Activated T-cell treated with anti-CD3 and anti-CD28 coated beads, Interleukin-2, amount 50 U/mL, for 48 hours (primary cell): Measurements from ENCODE around the gene DDX17.
A peak's percentile ranks its signal among the peaks of the same experiment; 100 is the strongest.

Experiments
- DNase-seq, 2 experiments: peaks; one replicate each; pipeline ENCODE4 v3.0.0-alpha.2; 2020

Gene DDX17

DNA sequence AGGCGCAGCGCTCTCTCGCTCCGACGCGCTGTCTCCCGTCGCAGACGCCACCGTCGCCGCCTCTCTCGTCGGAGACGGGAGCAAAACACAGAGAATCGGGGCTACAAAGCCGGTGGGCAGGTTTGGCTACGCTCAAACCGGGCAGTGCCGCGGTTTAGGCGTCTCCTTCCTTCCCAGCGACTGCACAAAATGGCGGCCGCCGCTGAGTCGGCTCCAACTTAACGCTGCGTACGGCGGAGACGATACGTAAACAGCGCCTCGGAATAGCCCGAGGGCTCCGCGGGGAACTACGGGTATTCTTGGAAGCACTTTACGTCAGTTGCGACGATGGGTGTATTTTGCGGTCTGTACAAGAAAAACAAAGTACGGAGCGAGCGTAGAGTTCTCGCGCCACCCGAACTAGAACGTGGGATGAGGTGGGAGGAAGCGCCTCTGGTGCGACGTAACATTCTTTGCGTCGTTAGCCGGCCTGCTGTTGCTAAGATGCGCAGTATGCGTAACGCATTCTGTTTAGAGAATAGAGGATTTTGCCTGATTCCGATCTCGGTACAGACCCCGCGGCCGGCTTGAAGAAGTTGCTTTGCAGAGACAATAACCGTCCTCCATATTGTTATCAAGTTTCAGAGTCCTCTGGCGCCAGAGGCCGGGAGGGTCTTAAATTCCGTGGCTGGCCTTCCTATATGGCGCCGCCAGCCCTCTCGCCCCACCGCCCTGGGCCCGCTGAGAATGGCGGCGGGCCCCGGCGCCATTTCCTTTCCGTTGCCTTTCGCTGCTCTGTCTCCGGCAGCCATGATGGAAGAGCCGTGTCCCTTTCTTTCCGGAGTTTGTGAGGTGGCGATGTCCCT is at the start of gene DDX17:
TSS of gene DDX17 (minus strand) at position 194 of the 845 bp plus-strand sequence.
- peak; percentile 97 to 98 for DNase-seq

DNA sequence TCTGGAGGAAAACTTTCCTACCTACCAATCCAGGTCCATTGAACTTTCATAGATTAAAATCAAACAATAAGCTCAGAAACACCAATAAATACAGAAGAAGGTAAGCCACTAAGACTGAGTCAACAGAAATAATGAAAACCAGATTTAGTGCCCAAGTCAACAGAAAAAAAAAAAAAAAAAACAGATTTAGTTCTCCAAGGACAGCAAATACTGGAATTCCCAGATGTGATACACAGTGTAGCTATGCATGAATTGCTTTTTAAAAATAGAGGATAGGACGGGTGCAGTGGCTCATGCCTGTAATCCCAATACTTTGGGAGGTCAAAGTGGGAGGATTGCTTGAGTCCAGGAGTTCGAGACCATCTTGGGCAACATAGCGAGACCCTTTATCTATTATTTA is 48.2 kb upstream of the DDX17 start:
- no peak for DNase-seq

DNA sequence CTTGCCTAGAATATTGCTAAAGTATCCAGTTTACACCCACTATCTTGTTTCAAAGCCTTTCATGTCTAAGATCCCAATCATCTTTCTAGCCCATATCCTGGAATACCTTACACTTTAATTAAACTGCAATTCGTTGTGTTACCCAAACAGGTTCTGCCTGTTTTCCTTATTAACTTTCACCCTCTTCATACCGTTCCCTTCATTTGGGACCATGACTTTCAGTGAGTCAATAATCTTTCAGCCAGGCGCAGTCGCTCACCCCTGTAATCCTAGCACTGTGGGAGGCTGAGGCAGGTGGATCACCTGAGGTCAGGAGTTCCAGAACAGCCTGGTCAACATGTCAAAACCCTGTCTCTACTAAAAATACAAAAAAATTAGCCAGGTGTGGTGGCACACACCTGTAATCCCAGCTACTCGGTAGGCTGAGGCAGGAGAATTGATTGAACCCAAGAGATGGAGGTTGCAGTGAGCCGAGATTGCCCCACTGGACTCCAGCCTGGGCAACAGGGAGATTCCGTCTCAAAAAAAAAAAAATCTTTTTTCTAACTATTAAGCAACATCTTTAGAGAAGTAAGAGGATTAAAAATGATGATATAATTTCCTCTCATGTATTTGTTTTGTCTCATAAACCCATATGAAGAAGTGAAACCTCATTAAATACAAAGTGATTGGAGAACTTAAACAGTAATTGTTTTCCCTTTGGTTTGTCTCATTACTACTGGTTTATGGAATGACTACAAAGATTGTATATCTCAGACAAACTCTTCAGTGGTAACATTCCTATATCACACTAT is 43.2 kb upstream of the DDX17 start:
- DNase-seq: no peak

DNA sequence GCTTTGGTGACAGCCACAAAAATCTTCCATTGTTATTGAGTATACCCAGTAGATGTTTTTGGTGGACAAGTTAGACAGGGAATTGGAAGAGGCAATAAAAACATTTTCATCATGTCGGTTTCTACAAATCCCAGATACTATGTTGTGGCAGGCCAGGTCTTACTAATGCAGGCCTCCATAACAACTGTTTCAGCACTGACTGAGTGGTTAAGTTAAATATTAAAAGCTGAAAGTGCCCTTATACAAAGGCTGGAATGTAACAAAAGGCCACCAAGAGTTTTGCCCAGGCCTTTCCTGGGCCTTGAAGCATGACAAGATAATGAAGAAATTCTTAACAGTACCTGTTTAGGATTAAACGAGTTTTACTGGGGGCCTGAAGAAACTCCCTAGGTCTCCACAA is 34.6 kb upstream of the DDX17 start:
- DNase-seq: no peak

DNA sequence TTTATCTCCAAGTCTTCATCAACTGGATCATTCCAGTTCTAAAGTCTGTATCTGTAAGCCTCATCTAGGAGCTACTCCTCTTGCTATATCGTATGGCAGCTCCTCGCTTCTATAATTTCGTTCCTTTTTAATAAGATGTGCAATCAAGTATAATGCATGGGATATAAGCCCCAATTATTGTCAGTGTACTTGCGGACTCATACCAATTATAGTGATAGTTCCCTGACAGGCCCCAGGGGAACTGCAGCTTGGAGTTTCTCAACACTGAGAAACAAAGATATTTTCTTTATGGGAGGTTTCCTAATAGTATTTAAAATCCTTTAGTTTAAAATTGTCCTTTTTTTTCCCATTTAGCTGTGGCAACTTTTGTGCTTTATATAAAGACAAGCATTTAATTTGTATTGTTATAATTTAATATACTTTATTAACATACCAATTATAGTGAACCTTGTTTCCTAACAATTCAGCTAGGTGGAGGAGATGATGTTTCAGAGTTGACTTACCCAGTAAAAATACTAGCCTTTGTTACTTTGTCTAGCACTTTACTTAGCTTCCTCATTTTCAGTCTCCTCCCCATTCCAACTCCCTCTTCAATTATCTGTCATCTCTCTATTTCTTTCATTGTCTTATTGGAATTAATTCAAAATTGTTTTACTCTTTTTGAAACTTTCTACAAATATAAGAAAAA is 25.3 kb upstream of the DDX17 start:
- DNase-seq: no peak

DNA sequence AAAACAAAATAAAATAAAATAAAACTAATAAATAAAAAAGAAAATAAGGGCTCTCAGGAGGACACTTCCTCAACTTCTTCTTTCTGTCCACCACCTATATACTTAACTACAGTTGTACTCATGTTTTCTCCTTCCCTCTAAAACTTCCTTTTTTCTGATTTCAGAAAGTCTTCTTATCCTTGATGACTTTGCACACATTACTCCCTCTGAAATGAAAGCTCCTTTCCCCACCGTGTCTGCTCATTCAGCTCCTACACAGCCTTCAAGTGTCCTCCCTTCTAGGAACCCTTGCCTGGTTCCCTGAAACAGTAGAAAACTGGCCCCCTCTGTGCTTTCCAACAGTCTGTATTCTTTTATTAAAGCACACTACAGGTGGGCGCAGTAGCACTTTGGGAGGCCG is 18.3 kb upstream of the DDX17 start:
- DNase-seq: no peak

DNA sequence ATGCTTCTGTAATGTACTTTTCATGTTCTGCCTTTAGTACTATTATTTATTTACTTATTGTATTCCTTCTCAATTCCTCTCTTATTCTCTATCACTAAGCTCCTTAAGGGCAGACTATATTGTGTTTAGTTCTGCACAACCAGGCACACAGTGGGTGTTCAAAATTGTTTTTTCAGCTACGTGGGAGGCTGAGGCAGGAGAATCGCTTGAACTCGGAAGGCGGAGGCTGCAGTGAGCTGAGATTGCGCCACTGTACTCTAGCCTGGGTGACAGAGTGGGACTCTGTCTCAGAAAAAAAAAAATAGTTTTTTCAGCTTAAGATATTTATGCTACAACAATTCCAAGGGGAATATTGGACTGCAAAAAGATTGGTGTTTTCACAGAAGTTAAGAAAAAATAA is 17.4 kb upstream of the DDX17 start:
- DNase-seq: no peak

DNA sequence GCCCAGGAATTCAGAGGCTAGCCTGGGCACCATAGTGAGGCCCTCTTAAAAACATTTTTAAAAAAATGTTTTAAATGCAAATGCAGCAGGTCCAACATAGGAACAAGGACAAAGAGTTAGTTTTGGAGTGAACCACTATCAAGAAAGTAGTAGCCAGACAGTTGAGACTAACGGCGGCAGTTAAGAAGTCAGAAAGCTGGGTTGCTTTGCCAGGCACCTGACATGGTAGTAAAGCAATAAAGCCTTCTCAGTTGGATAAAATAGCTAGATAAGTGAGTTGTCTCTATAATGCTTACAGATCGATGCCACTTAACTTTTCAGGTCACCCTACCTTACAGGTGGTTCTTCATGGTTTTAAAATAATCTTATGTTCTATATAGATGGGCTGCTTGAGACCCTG is 16.9 kb upstream of the DDX17 start:
- DNase-seq: no peak

DNA sequence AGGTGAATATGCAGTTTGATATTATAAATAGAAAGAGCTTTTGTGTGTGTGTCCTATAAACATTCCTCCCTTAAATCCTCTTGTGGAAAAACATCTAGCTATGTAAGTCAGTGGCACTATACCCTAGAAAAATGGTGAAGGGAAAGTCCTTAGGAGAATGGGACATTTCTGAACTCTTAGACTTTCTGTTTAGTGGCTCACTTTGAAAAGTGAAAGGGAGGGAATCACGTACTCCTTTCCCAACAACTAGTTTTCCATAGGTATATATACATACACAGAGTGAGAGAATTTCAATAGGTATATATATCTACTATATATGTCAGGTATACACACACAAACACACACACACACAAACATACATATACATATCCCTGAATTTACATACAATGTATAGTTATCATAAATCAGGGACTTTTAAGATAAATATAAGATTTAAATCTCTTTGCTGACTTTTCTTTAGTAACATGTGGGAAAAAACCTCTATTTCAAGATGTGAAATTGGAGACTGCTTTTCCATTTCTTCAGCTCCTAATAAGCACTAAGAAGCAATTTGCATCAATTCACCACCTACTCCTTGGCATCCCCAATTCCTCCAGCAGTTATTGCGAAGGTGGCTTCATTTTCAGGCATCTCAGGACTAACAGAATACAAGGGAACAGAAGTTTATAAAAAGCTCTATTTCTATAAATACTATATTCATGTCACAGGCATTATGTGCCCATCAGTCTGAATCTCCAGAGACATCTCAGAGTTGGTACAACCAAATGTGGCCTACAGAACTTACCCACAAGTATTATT is 13.5 kb upstream of the DDX17 start:
- DNase-seq: no peak

DNA sequence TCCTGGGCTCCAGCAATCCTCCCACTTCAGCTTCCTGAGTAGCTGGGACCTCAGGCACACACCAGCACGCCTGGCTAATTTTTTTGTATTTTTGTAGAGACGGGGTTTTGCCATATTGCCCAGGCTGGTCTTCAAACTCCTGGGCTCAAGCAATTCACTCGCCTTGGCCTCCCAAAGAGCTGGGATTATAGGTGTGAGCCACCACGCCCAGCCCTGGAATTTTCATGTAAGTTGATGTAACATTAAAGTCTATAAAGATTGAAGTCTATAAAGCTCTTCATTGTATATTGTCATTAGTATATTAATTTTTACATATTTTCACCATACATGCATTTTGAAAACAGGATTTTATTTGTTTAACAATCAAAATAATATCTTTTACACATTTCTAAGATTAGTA is 12.5 kb upstream of the DDX17 start:
- no peak for DNase-seq

DNA sequence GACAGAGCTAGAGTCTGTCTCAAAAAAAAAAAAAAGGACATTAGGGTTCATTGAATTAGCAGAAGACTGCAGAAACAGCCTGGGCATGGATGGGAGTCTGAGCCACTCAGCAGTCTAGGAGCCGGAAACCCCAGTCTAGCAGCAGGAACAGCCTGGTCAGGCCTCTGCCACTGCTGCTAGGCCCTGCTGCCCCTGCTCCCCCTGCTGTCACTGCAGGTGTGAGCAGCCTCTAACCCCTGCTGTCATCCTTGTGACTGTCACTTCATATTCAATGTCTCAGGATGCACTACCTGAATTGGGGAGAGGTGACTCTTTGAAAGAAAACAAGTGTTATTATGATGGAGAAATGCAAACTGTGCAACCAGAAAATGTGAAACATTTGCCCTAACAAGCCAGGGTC is 7.0 kb upstream of the DDX17 start:
- peak in 1 of 2 experiments; percentile 50 for DNase-seq

DNA sequence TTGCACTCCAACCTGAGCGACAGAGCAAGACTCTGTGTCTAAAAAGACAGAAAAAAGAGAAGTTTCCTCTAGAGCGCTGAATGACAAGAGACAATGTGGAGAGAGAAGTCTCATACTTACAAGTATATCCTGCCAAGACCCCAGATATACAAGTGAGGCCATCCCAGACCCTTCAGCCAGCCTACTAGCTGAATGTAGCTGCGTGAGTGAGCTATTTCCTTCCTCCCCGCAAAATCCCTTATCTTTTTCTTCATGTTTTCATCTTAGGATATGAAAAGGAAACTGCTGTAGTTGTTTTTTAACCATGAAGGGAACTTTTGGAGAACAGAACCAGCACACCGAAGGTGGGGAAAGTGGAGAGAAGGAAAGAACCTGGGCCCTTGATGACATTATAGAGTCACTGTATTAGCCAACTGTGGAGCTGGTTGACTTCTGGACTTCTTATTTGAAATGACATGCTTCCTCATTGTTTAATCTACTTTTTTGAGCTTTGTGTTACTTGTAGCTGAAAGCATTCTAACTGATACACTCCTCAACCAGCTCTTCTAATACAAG is 4.4 kb upstream of the DDX17 start:
- no peak for DNase-seq

DNA sequence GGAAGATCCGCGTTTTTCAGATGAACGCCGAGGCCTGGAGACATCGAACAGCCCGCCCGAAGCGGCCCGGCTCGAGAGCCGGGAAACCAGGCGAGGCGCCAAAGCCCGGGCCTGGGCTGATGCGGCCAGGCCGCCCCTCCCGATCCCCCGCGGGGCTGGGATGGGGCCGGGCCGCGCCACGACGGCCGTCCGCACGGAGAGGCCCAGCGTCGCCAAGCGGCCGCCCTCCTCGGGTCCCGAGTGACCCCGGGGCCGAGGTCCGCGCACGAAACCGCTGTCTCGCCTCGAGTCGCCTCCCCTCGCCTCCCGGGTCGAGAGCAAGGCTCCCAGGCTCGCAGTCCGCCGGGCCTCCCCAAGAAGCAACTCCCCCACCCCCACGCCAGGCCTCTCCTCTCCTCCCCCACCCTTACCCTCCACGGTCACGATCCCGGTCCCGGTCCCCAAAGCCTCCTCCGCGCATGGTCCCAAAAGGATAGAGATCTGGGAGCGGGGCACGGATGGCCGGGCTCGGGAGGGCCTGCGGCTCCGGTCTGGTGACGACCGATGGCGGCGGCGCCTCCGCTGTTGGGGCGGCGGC is 482 bp downstream of the DDX17 start:
- no peak for DNase-seq

DNA sequence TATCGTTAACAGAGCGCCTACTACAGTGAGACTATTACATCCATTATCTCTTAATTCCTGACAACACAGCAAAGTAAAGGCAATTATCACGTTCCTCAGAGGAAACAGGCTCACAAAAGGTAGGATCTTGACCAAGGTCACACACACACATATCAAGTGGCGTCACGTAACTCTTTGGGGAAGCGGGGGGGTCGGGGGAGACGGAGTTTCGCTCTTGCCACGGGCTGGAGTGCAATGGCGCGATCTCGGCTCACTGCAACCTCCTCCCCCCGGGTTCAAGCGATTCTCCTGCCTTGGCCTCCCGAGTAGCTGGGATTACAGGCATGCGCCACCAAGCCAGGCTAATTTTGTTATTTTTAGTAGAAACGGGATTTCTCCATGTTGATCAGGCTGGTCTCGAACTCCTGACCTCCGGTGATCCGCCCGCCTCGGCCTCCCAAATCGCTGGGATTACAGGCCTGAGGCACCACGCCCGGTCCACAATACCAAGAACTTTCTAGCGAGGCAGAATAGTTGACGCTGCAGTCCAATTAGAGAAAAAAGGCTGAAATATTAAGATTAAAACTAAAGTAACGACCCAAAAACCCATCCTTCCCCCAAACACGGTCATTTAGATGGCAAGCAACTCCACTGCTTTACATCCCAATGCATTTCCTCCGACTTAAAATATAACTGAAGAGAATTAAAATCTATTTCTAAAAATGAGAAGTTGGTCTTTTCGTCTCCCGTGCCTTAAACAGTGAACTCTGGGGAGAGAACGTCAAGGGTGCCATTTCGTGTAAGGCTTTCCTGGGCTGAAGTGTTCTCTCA is 1.2 kb downstream of the DDX17 start:
- peak; percentile 73 to 77 for DNase-seq

DNA sequence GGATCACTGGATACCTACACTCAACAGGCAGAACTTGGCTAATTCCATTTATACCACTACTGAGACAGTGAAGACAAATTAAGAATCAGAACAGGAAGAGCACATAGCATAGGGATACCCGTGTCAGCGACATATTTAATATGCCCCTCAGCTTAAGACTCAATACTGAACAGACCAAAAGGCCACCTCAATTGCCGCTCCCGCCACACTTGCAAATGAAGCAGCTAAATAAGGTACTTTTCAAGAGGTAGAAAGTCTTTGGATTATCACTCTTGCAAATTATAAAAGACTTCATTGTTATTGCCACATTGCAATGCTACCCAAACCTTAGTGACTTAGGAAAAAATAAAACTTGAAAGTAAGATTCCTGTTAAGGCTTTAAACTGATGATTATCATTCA is 3.1 kb downstream of the DDX17 start:
- no peak for DNase-seq

DNA sequence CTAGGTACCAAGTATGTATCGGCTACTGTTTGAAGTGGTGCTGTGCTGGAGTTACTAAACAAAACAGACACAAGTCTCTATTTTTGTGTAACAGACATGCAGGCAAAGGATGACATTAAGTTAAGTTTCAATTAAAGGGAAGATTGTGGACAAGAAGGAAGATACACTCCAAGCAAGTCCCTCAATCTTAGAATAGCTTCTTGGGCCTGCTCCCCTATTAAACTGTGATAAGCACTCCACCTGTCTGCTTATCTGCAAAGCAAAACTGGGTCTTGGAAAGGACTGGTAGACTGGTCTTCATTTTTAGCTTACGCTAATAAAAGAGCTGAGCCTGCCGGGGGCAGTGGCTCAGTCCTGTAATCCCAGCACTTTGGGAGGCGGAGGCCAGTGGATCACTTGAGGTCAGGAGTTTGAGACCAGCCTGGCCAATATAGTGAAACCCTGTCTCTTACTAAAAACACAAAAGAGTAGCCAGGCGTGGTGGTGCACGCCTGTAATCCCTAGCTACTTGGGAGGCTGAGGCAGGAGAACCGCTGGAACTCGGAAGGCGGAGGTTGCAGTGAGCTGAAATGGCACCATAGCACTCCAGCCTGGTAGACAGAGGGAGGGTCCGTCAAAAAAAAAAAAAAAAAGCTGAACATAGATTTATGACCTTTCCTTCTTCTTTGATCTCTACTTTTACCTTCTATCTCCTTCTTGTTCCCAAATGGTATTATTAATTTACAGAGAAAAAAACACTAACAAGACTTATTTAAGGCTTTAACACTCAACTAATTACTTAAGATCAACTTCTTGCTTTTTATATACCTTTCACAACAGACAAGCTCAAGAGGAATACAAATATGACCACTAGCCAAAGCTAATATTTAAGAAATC is 4.1 kb downstream of the DDX17 start:
- DNase-seq: no peak

DNA sequence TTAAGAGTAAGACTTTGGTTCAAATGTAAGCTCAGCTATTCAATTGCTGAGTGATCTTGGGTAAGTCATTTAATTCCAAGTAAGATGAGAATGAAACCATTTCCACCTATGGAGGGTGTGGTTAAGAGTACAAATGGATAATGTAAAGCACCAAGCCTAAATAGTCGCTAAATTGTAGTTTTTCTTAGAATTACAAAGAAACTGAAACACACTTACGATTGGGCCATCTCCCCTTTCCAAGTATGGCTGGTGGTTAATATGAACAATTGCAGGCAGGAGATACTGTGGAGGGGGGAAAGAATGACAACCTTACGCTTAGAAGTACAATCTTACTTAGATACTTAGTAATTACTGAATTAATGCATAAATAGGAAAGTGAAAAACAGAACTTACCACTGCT is 8.2 kb downstream of the DDX17 start:
- no peak for DNase-seq

DNA sequence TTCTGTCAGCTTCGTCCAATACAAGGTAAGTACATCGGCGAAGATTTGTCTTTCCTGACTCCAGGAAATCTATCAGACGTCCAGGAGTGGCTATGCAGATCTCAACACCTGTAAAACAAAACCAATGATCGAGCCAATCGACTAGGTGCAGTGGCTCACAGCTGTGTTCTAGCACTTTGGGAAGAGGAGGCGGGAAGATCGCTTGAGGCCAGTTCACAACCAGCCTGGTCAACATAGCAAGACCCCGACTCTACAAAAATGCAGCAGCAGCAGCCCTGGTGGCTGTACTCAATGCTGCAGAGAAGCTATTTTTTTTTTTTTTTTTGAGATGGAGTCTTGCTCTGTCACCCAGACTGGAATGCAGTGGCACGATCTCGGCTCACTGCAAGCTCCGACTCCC is 11.2 kb downstream of the DDX17 start:
- DNase-seq: no peak

DNA sequence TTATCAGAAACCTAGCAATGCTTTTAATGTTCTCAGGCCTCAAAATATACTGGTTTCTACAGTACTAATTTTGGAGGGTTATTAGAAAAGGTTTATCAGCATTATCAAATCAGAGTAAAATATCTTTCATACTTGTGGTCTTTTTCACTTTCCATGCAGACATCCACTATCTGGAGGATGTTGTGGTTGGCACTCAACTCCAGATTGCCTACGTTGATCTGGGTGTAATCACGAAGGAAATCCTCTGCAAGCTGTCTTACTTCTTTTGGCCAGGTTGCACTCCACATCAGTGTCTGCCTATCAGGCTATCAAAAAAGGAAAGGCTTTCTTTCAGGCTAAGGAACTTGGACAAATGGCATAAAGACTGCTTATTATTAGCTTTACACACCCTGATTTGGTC is 11.6 kb downstream of the DDX17 start:
- DNase-seq: no peak

DNA sequence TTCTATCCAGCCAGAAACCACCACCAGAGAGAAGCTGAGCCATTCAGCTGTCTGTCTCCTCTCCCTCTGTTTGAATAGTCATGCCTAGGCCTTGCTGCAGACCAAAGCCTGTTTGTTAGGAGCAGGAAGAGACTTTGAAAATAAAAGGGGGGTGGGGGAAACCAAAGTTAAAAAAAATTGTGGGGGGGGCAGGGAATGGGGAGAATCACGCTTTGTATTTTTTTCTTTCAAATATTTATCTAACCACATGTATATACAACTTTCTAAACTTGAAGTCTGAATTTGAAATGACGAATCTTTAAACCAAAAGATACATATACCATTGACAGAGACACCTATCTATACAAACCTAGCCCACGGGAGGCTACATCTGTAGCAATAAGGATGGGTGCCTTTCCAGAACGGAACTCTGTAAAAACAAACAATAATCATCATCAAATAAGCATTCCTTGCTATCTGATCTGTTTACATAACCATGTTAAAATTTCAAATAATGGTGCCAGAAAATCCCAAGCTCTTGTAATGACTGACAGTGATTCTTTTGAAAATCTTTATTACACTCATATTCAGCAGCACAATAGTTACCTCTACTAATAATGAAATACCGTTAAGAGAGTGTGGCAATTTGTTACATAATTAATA is 14.3 kb downstream of the DDX17 start:
- DNase-seq: no peak
